Activated CD4-positive, alpha-beta memory T cell treated with anti-CD3 and anti-CD28 coated beads, Interleukin-2, amount 10 ng/mL, durations not matched to agents 7 days and 5 days (primary cell): Measurements from ENCODE around the gene BNC2. TPM values are rescaled to one million over a fixed set of nuclear protein-coding genes. Genes with fewer than 3 reads are reported as not detected.
"Not testable (repeated sequence)": the region's sequence is repeated elsewhere in the genome, so short reads cannot be mapped to it uniquely, and the experiment has no call there.

Experiments used
- CTCF ChIA-PET: fragments of 350-600 bp; sonication (Branson Sonifier 250); formaldehyde crosslinking; loops from one replicate; lab custom pipeline; 2021; ENCODE audit warnings: antibody characterized with exemption, inconsistent platforms; lab: Charles Lee
- POLR2A ChIA-PET: fragments of 350-600 bp; sonication (Branson Sonifier 250); formaldehyde crosslinking; loops from one replicate; lab custom pipeline; 2021; ENCODE audit warnings: antibody characterized with exemption; lab: Charles Lee
- DNase-seq: peaks from one replicate; pipeline ENCODE4 v3.0.0-alpha.2; 2020
- H3K27ac Mint-ChIP-seq: one replicate; pipeline ENCODE4 v1.8.0; 2021; ENCODE audit warnings: mild to moderate bottlenecking, mixed read lengths
- H3K27me3 Mint-ChIP-seq: one replicate; pipeline ENCODE4 v1.8.0; 2021; ENCODE audit warnings: mixed read lengths
- H3K36me3 Mint-ChIP-seq: one replicate; pipeline ENCODE4 v1.8.0; 2021; ENCODE audit warnings: low read depth, mixed read lengths
- H3K4me1 Mint-ChIP-seq: one replicate; pipeline ENCODE4 v1.8.0; 2021; ENCODE audit warnings: mixed read lengths
- H3K4me3 Mint-ChIP-seq: one replicate; pipeline ENCODE4 v1.8.0; 2021; ENCODE audit warnings: mild to moderate bottlenecking, mixed read lengths
- H3K9me3 Mint-ChIP-seq: one replicate; pipeline ENCODE4 v1.8.0; 2021; ENCODE audit warnings: mixed read lengths
- total RNA-seq, 2 experiments: library from RNA; stranded (reverse); gene quantifications; one replicate each; pipeline ENCODE4 v1.2.3, GENCODE V29; 2021

The BNC2 gene
- total RNA-seq, 2 experiments from 2014 or later, result not detected

- POLR2A ChIA-PET, result no interaction called here
- no peak for DNase-seq
- Mint-ChIP-seq H3K36me3 (no peaks in the 10 kb centered on the region), H3K4me3 (no peak overlapping the region), H3K4me1 (no peaks in the 10 kb centered on the region), H3K9me3 (peaks cover 6% of the 10 kb centered on the region), H3K27ac (no peak overlapping the region), H3K27me3 (no peaks in the 10 kb centered on the region)
- CTCF ChIA-PET, result no interaction called here
These were observed 328.2 kb downstream of the BNC2 start for GRCh38 chr9:16542290-16542689.

DNA sequence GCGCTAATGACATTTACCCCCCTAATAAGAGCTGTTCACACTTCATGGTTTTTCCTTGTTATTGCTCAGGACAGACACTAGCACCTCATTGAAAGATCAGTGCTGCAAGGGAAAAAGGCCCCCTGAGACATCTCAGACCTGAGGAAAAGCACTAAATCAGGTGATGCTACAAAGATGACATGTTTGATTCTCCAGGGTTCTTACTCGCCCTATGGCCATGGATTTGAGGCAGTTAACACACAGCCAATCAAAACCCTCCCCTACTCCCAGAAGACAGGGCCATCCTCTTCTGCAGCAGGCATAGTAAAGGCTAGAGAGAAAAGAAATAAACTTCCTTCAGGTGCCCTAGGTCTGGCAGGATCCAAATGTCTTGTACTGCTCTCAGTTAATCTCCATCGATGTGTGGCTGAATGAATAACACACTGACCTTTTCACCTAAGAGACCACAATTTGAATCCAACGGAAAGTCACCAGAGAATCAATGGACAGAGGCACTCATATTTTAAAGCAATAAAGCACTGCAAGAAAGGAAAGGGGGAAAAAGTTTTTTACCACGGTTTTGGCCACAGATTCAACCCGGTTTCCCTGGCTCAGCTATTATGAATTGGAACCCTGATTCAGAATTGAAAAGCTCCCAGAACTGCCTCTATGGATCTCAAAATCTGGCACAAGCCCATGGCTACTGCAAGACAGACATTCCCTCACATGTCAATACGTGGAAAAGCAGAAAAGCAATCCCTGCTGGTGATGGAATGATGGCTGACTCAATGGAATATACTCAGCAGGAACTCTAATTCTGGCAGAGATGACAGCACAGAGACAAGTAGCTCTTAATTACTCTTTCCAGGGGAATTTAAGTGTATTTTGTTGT is 329.5 kb downstream of the BNC2 start:
- Mint-ChIP-seq H3K36me3 (no peaks in the 10 kb centered on the region), H3K4me1 (no peaks in the 10 kb centered on the region), H3K27ac (no peak overlapping the region), H3K9me3 (peaks cover 3% of the 10 kb centered on the region), H3K4me3 (no peak overlapping the region), H3K27me3 (no peaks in the 10 kb centered on the region)
- CTCF ChIA-PET, result no interaction called here
- DNase-seq, result no peak
- POLR2A ChIA-PET, result no interaction called here

GRCh38 chr9:16539626-16540025 is 330.8 kb downstream of the BNC2 start:
- POLR2A ChIA-PET, result not testable (repeated sequence)

GRCh38 chr9:16535555-16535954 is 334.9 kb downstream of the BNC2 start:
- no peak overlapping the region for H3K4me3 Mint-ChIP-seq
- no peak overlapping the region for H3K27ac Mint-ChIP-seq
- H3K4me1 Mint-ChIP-seq, result no peaks in the 10 kb centered on the region
- H3K9me3 Mint-ChIP-seq, result no peaks in the 10 kb centered on the region
- CTCF ChIA-PET, result interaction anchor here (1.3 kb wide), 1 partner anchor 24 kb away, joined by 3 read pairs; no protein-coding TSS in a partner anchor
- H3K27me3 Mint-ChIP-seq, result no peaks in the 10 kb centered on the region
- H3K36me3 Mint-ChIP-seq, result no peaks in the 10 kb centered on the region
- DNase-seq, result no peak
- POLR2A ChIA-PET, result no interaction called here

More at GRCh38 chr9:16539626-16540025, 330.8 kb downstream of the BNC2 start:
- H3K4me3 Mint-ChIP-seq, H3K36me3 Mint-ChIP-seq, H3K4me1 Mint-ChIP-seq, CTCF ChIA-PET, H3K27me3 Mint-ChIP-seq, DNase-seq, H3K27ac Mint-ChIP-seq, H3K9me3 Mint-ChIP-seq: not testable (repeated sequence)

- H3K4me3 Mint-ChIP-seq, result no peak overlapping the region
- H3K36me3 Mint-ChIP-seq, result no peaks in the 10 kb centered on the region
These were observed 337.6 kb downstream of the BNC2 start for GRCh38 chr9:16532681-16533450.

DNA sequence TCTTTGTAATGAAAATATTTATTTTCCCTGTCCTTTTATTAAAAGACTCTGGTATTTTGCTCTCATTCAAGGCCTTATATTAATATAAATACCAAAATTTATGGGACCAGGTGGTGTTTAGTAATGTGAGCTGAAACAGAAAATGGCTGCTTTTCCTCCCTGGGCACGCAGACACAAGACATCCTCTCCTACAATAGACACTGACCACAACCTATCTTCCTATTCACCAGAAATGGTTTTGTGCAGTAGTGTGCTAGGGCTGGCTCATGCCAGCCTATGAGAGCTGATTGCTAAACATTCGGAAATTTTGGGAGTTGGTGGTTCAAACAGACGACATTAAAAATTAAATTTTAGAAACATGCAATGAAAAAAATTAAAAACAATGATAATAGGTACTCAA is 338.2 kb downstream of the BNC2 start:
- POLR2A ChIA-PET, result no interaction called here
- no peak overlapping the region for H3K27ac Mint-ChIP-seq
- no peaks in the 10 kb centered on the region for H3K27me3 Mint-ChIP-seq
- no peaks in the 10 kb centered on the region for H3K9me3 Mint-ChIP-seq
- CTCF ChIA-PET, result no interaction called here
- H3K4me3 Mint-ChIP-seq, result no peak overlapping the region
- H3K4me1 Mint-ChIP-seq, result no peaks in the 10 kb centered on the region
- DNase-seq, result no peak
- no peaks in the 10 kb centered on the region for H3K36me3 Mint-ChIP-seq

More at GRCh38 chr9:16532681-16533450, 337.6 kb downstream of the BNC2 start:
- Mint-ChIP-seq H3K27ac (no peak overlapping the region), H3K27me3 (no peaks in the 10 kb centered on the region), H3K4me1 (no peaks in the 10 kb centered on the region), H3K9me3 (no peaks in the 10 kb centered on the region)
- DNase-seq, result no peak
- POLR2A ChIA-PET, result no interaction called here
- CTCF ChIA-PET, result no interaction called here

- no peak for DNase-seq
- Mint-ChIP-seq H3K4me3 (no peak overlapping the region), H3K36me3 (no peaks in the 10 kb centered on the region), H3K27me3 (no peaks in the 10 kb centered on the region), H3K9me3 (peaks cover 4% of the 10 kb centered on the region), H3K4me1 (no peaks in the 10 kb centered on the region), H3K27ac (no peak overlapping the region)
- POLR2A ChIA-PET, result no interaction called here
- CTCF ChIA-PET, result no interaction called here
These were observed 339.5 kb downstream of the BNC2 start for GRCh38 chr9:16530669-16531642.

GRCh38 chr9:16527573-16527972 is 342.9 kb downstream of the BNC2 start:
- no peak overlapping the region for H3K27ac Mint-ChIP-seq
- ChIA-PET POLR2A (no interaction called here), CTCF (no interaction called here)
- peaks cover 4% of the 10 kb centered on the region for H3K9me3 Mint-ChIP-seq
- no peaks in the 10 kb centered on the region for H3K36me3 Mint-ChIP-seq
- H3K4me3 Mint-ChIP-seq, result no peak overlapping the region
- no peak for DNase-seq
- no peaks in the 10 kb centered on the region for H3K4me1 Mint-ChIP-seq
- H3K27me3 Mint-ChIP-seq, result no peaks in the 10 kb centered on the region

DNA sequence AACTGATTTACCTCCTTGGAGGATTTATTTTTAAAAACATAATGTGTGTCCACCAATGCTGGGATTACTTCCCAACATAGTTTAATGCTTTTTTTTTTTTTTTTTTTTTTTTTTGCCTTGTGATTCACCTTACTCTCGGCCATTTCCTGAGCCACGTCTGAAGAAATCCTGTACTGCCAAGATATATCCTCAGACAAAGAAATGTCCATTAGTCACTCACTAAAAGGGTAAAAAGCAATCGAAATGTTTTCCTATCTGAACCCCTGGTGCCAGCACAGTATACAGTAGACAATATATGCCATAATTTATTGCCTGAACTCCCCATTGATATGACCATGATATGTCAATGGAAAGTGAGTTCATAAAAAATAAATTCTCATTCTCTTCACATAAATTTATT is 344.1 kb downstream of the BNC2 start:
- Mint-ChIP-seq H3K27me3 (no peaks in the 10 kb centered on the region), H3K9me3 (peaks cover 6% of the 10 kb centered on the region), H3K4me1 (no peaks in the 10 kb centered on the region), H3K36me3 (no peaks in the 10 kb centered on the region), H3K4me3 (no peak overlapping the region), H3K27ac (no peak overlapping the region)
- DNase-seq, result no peak
- ChIA-PET CTCF (no interaction called here), POLR2A (no interaction called here)

GRCh38 chr9:16524823-16525222 is 345.6 kb downstream of the BNC2 start:
- Mint-ChIP-seq H3K27me3 (no peaks in the 10 kb centered on the region), H3K9me3 (peaks cover 11% of the 10 kb centered on the region), H3K36me3 (no peaks in the 10 kb centered on the region), H3K4me1 (no peaks in the 10 kb centered on the region), H3K27ac (no peak overlapping the region), H3K4me3 (no peak overlapping the region)
- DNase-seq, result no peak
- CTCF ChIA-PET, result no interaction called here
- POLR2A ChIA-PET, result no interaction called here

DNA sequence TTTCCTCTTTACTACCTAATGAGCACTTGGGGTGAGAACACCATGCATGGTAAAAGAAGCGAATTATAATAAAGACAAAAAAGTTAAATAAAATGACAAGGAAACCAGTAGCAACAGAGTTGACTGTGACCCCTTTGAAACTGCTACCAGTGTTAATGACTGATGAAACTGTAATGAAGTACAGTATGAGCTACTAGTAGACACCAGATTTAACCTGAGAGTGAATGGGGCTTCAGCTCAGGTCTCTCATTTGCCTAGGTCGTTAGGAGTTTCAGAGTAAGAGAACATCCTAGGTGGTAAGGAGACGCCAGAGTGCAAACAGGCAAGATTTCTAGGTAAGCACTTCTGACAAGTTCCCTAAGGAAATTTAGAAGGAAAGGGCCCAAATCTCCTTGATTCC is 346.4 kb downstream of the BNC2 start:
- Mint-ChIP-seq H3K4me3 (no peak overlapping the region), H3K27ac (no peak overlapping the region), H3K9me3 (peaks cover 14% of the 10 kb centered on the region), H3K4me1 (no peaks in the 10 kb centered on the region), H3K36me3 (no peaks in the 10 kb centered on the region), H3K27me3 (no peaks in the 10 kb centered on the region)
- DNase-seq, result no peak
- POLR2A ChIA-PET, result no interaction called here
- CTCF ChIA-PET, result no interaction called here

DNA sequence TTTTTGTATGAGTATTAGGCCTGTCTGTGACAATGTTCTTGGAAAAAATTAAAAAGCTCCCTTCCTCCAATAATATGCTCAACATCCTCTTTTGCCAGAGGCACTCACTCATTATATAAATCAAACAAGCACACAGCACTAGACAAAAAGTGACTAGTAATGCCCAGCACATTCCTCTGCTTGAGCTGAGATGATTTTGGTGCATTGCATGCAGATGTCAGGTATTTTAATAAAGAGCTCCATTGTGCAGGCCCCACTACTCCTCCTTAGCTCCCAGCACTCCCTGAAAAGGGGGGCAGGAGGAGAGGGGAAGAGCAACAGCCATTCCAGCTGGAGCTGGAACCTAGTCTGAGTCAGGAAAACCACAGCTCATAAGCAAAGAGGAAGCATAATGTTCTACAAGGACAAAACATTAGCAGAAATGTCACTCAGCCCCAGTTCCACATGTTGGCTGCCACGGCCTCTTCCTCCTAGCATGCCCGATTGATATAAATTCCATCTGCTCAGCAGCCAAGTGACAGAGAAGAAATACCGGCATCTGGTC is 348.5 kb downstream of the BNC2 start:
- CTCF ChIA-PET, result no interaction called here
- Mint-ChIP-seq H3K4me1 (no peaks in the 10 kb centered on the region), H3K27ac (no peak overlapping the region), H3K4me3 (no peak overlapping the region), H3K27me3 (no peaks in the 10 kb centered on the region), H3K36me3 (no peaks in the 10 kb centered on the region), H3K9me3 (peaks cover 14% of the 10 kb centered on the region)
- DNase-seq, result no peak
- POLR2A ChIA-PET, result no interaction called here
